NCI-H1417 treated with DMSO at 0.1 percent for 48 hours (cell line): ENCODE measurements around the gene LZTR1.
"Not testable (repeated sequence)": the region's sequence is repeated elsewhere in the genome, so short reads cannot be mapped to it uniquely, and the experiment has no call there.

ENCODE experiments used
- DNase-seq: peaks from one replicate; lab custom pipeline; 2025; lab: John Stamatoyannopoulos, UW

The LZTR1 gene

DNA sequence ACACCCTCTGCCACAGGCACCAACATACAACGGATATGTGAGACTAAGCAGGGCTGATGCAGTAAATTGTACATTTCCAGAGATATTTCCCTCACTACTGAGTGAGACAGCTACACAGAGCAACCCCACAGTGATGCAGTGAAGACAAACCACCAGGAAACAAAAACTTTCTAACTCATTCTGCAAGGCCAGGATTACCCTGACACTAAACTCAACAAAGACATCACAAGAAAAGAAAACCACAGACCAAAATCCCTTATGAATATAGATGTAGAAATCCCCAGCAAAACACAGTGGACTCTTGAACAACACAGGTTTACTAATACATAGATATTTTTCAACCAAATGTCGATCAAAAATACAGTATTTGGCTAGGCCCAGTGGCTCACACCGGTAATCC is 51.8 kb downstream of the LZTR1 start:
- DNase-seq = no peak

GRCh38 chr22:21034989-21035388 is 52.9 kb downstream of the LZTR1 start:
- no peak for DNase-seq

DNA sequence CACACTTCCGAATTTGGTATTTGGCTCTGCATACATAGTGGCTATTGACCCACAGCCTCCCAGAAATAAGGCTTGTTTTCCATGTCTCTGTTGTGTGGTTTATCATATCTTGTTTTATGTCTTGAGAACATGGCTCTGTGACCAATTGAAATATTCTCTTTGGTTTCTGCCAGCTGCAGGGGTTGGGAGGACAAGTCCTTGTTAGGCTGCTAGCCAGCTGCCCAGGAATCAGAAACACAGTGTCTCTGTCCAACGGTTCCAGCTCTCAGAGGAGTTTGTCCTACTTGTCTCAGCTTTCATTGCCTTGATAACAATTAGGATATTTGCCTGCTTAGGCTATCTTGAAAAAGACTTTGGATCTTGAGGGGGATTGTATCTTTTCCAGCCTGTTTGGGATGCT is 56.3 kb downstream of the LZTR1 start:
- no peak for DNase-seq

DNA sequence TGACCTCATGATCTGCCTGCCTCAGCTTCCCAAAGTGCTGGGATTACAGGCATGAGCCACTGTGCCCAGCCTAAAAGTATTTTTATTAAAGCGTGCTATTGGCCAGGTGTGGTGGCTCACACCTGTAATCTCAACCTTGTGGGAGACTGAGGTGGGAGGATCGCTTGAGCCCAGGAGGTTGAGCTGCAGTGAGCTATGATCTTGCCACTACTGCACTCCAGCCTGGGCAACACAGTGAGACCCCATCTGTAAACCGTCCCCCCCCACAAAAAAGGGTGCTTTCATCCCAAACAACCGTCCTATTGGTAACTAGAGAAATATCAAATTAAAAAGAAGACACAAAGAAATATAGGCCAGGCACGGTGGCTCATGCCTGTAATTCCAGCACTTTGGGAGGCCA is 57.1 kb downstream of the LZTR1 start:
- DNase-seq = not testable (repeated sequence)

DNA sequence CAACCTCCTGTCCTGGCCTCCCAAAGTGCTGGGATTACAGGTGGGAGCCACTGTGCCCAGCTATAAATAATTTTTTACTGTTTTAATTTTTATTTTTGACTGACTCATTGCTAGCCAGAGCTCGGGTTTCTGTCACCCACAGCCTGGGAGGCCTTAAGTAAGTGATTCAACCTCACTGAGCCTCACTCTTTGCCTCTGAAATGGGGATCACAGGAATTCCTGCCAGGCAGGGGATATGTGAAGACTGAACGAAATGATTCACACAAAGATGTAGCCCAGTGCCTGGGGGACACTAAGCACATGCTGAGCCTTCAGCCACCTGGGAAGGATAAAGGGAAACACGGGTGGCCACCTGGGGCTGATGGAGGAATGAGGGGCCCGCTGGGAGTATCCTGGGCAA is 59.8 kb downstream of the LZTR1 start:
- DNase-seq = no peak

- DNase-seq = no peak
Observed at GRCh38 chr22:21042978-21043859, 61.1 kb downstream of the LZTR1 start.

DNA sequence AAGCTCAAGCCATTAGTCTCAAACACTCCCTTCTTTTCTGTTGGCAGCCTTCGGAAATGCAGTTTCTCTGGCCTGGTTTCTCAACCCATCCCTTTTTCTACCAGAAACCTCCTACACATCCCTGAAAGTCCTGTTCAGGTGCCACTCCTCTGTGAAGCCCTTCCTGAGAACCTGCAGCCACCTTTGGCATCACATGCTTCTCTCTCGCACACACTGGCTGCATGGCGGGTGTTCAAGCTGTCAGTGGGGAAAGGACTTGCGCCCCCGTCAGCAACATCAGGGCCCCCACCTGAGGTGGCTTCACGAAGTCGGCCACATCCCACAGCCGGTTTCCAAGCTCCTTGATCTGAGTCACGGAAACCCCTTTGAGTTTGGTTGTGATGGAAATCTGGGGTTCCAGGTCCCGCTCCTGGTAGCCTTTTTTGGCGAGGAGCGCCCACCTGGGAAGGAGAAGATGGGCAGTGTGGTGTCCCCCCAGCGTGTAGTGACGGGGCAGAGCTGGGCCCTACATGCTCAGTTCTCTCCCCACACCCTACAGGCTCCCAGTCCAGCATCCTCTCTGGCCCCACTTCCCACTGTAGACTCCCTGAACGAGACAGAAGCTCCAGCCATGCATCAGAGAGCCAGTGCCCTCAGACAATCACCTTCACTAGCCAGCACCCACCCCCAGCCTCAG is 61.9 kb downstream of the LZTR1 start:
- DNase-seq = no peak

DNA sequence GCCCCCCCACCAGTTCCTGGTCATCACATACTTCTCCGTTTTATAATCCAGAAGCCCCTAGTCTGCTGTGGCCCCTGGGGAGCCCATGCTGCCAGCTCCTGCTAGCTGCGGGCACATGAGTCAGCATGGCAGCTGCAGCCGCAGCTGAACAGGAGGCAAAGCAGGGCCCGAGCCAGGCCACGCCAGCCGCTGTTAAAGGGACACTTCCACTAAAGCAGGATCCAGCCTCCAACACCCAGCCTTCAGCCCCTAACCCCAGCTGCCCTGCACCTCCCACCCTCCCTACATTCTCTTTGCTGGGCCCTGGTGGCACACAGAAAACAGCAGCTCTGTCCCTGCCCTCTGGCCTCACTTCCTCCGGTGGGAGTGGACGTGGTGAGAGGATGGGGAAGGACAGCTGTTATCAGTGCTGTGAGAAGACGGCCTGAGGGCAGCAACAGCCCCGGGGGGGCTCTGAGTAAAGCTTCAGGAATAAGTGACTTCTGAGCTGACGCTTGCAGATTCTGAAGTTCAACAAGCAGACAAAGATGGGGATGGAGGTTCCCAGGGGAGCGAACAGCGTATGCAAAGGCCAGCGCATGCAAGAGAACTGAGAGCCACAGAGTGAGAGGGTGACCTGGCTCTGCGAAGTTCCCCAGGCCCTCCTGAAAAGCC is 63.0 kb downstream of the LZTR1 start:
- no peak for DNase-seq

DNA sequence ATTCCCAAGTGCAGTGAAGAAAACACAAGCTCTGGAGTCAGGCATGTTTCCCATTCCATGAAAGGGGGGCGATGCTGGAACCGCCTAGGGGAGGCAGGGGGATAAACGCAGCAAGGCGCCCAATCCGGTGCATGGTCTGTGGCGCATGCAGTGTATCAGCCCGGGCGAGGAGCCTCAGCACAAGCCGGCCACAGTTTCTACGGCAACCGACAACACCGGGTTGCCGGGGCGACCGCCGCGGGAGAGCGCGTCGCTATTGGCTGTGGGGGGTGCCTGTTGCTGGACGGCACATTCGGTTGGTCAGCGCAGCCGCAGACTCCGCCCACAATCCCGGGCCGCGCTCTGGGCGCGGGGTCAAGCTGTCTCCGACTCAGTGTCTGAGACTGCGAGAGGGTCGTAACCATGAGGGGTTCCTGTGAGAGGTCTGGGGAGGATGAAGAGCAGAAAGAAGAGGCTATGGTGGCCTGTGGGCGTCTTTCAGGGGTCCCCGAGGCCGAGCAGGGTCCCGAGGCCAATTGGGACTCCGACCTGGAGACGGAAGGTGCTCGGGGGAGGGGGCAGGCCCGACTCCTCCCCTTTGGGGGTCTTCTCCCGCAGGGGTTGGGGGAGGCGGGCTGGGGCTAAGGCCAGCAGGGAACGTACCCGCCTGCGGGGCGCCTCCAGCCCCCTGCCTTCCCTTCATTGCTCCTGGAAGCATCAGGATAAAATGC is 63.6 kb downstream of the LZTR1 start, which contains the start of gene LRRC74B:
TSS of gene LRRC74B (plus strand) at position 362 of the 710 bp plus-strand sequence. CDS start at position 403, 41 bp downstream.
- DNase-seq = peak; percentile 45

GRCh38 chr22:21047035-21047661 is 65.1 kb downstream of the LZTR1 start:
- DNase-seq = no peak

- peak; percentile 7 for DNase-seq
Observed at GRCh38 chr22:21047730-21048129, 65.6 kb downstream of the LZTR1 start.

GRCh38 chr22:21048448-21048847 is 66.4 kb downstream of the LZTR1 start:
- not testable (repeated sequence) for DNase-seq
